Mucosa of descending colon (tissue), 3 donors: ENCODE results near the gene EPS8L3. TPM values are rescaled to one million over a fixed set of nuclear protein-coding genes. Genes with fewer than 3 reads are reported as not detected.
"Not testable (repeated sequence)": the region's sequence is repeated elsewhere in the genome, so short reads cannot be mapped to it uniquely, and the experiment has no call there.

Source experiments
- ATAC-seq: fragments of 200-7000 bp; cut with Tn5 transposase; one replicate; pipeline ENCODE4 v1.9.1; 2020; ENCODE audit warnings: mild to moderate bottlenecking, moderate library complexity
- DNase-seq, 3 donors: peaks; one replicate each; pipeline ENCODE4 v3.0.0-alpha.2; 2020
- H3K36me3 ChIP-seq: fragments of 200-600 bp; one replicate; pipeline ENCODE4 v1.8.0; 2021; ENCODE audit warnings: low read depth, mild to moderate bottlenecking
- H3K4me1 ChIP-seq: fragments of 200-600 bp; one replicate; pipeline ENCODE4 v1.8.0; 2021; ENCODE audit warnings: low read depth, mild to moderate bottlenecking
- H3K4me3 ChIP-seq: fragments of 200-600 bp; one replicate; pipeline ENCODE4 v1.8.0; 2021; ENCODE audit warnings: mild to moderate bottlenecking
- H3K9me3 ChIP-seq: fragments of 200-600 bp; one replicate; pipeline ENCODE4 v1.8.0; 2021; ENCODE audit warnings: mild to moderate bottlenecking
- intact Hi-C, 2 donors: fragments of 100-400 bp; cut with DNase I in 1 of 2; cut with micrococcal nuclease in 1 of 2; formaldehyde crosslinking; loops; one replicate each; pipeline versions ENCODE4 v1.11.0 to v1.11.1; 2022; cut with DNase I, micrococcal nuclease
- total RNA-seq, 3 donors: library from RNA; stranded (reverse); fragmentation: NEBNext Ultra II Directional in 2 of 3; extraction: Animal tissue kit (Norgen Biotek cat#: 25700) in 2 of 3; gene quantifications; one replicate each; pipeline versions ENCODE4 v1.2.1 to v1.2.4, GENCODE V29; 2021 to 2023
- TF ChIP-seq, protein P1 (sequence below): fragments of 200-600 bp; IDR thresholded peaks from one replicate; pipeline ENCODE4 v1.8.0; 2022; ENCODE audit warnings: antibody characterized with exemption, mild to moderate bottlenecking
- donor health status: DM: no; HTN: no; CAD: no; lungs with moderate emphysema.
- donor health status: DM: no; HTN: no; CAD: no.
- donor health status: DM: no; HTN: yes; CAD: no.

Gene EPS8L3
- total RNA-seq, 3 donors from 2014 or later = 211 to 539 (median 356) TPM

DNA sequence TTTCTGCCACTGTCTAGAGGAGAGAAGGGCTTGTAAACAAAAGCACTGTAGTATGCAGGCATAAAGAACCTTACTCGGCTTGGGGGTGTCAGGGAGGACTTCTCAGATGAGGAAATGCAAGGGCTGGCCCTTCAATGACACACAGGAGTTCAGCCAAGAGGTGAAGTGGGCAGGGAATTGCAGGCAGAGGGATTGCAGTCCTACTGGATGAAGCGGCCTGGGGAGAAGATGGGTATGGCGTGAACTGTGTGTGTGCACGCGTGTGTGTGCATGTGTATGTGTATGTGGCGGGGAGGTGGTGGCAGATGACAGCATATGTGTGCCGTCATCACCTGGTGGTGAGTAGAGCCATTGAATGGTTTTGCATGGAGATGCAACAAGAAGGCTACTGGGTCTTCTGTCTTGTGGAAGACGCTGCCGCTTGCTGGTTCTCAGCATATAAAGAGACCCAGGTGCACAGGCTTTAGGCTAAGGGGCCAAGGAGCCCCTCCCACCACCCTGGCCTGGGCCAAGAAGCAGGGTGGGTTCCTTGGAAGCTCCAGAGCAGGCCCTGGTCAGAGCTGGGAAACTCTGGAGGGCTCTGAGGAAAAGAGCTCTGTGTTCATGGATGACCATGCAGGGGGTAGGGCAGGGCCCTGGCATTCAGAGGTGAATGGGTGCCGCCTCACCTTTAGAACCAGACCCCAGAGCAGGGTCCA, 4.1 kb upstream of the EPS8L3 start:
- intact Hi-C loops = loop anchor here in 1 of 2 donors (10.0 kb wide), 1 partner anchor 223 kb away; the partner anchor contains the start of gene GNAI3
- Histone ChIP-seq H3K36me3 (no peaks in the 10 kb centered on the region), H3K4me1 (peaks cover 25% of the 10 kb centered on the region), H3K4me3 (no peak overlapping the region), H3K9me3 (no peaks in the 10 kb centered on the region)
- no peak for ATAC-seq
- DNase-seq = peak; percentile 4 to 26 (median 26)
- TF ChIP-seq, protein P1, sequence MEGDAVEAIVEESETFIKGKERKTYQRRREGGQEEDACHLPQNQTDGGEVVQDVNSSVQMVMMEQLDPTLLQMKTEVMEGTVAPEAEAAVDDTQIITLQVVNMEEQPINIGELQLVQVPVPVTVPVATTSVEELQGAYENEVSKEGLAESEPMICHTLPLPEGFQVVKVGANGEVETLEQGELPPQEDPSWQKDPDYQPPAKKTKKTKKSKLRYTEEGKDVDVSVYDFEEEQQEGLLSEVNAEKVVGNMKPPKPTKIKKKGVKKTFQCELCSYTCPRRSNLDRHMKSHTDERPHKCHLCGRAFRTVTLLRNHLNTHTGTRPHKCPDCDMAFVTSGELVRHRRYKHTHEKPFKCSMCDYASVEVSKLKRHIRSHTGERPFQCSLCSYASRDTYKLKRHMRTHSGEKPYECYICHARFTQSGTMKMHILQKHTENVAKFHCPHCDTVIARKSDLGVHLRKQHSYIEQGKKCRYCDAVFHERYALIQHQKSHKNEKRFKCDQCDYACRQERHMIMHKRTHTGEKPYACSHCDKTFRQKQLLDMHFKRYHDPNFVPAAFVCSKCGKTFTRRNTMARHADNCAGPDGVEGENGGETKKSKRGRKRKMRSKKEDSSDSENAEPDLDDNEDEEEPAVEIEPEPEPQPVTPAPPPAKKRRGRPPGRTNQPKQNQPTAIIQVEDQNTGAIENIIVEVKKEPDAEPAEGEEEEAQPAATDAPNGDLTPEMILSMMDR = no peak

DNA sequence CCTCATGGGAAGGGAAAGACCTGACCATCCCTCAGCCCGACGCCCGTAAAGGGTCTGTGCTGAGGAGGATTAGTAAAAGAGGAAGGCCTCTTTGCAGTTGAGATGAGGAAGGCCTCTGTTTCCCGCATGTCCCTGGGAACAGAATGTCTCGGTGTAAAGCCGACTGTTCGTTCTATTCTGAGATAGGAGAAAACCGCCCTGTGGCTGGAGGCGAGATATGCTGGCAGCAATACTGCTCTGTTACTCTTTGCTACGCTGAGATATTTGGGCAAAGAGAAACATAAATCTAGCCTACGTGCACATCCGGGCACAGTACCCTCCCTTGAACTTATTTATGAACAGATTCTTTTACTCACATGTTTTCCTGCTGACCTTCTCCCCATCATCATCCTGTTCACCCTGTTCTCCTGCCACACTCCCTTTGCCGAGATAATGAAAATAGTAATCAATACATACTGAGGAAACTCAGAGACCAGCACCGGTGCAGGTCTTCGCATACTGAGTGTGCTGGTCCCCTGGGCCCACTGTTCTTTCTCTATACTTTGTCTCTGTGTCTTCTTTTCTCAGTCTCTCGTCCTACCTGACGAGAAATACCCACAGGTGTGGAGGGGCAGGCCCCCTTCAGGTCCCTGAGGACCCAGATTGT, 3.4 kb upstream of the EPS8L3 start:
- H3K36me3 ChIP-seq, H3K9me3 ChIP-seq, ATAC-seq, H3K4me3 ChIP-seq: not testable (repeated sequence)
- DNase-seq = peak in 2 of 3 donors; percentile 4 to 8
- intact Hi-C loops = loop anchor here in 1 of 2 donors (10.0 kb wide), 1 partner anchor 222 kb away; the partner anchor contains the start of gene GNAI3
- H3K4me1 ChIP-seq = peaks cover 28% of the 10 kb centered on the region

DNA sequence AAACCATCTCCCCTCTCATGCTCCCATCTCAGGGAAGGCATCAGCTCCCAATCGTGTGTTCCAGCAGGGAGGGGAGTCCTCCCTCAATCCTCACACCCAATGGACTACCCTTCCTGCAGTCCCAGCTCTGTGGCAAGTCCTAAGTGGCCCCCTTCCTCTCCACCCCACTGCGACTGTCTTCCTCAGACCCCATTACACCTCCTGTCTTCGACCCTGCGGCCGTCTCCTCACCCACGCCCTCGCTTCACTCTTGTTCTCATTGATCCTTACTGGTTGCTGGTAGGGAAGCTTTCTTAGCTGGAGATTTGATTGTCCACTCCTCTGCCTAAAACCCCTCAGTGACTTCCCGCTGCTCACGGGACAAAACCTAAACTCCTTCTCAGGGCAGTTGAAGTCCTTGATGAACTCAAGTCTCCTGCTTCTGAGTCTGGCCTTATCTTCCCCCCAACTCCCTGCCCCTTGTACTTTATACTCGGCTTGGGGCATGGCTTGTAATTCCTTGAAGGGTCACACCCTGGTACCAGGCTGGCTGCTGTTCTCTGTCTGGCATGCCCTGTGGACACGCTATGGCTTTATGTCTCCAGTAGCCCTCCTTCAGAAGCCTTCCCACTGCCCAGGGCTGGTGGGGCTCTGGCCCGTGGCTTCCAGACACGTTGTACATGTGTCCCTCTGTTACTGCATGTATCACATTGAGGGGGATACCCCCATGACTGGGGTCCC, 2.3 kb upstream of the EPS8L3 start:
- no peaks in the 10 kb centered on the region for H3K9me3 ChIP-seq
- no peaks in the 10 kb centered on the region for H3K36me3 ChIP-seq
- H3K4me1 ChIP-seq = peaks cover 32% of the 10 kb centered on the region
- no peak overlapping the region for H3K4me3 ChIP-seq
- intact Hi-C loops = loop anchor here in 1 of 2 donors (10.0 kb wide), 1 partner anchor 221 kb away; the partner anchor contains the start of gene GNAI3
- ATAC-seq = peak; percentile 55
- peak; percentile 65 to 81 (median 68) for DNase-seq
- TF ChIP-seq, protein P1 = no peak

DNA sequence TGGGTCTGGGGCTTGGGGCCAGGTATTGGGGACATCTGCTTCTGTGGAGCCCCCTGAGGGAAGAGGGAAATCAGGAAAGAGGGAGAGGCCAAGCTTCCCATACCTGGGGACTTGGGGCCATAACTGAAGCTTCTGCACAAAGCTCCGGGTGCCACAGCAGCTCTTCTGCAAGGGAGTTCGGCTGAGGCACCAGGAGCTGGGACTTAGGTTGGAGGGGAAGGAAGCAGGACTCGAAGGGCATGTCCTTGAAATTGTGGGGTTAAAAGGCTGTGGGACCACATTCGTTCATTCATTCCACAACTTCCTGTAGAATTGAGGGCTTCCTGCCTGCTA, 1.7 kb upstream of the EPS8L3 start:
- H3K4me3 ChIP-seq = no peak overlapping the region
- DNase-seq = peak in 2 of 3 donors; percentile 8 to 22
- no peaks in the 10 kb centered on the region for H3K36me3 ChIP-seq
- intact Hi-C loops = loop anchor here in 1 of 2 donors (10.0 kb wide), 1 partner anchor 221 kb away; the partner anchor contains the start of gene GNAI3
- TF ChIP-seq, protein P1 = no peak
- no peak for ATAC-seq
- no peaks in the 10 kb centered on the region for H3K9me3 ChIP-seq
- H3K4me1 ChIP-seq = peaks cover 32% of the 10 kb centered on the region

DNA sequence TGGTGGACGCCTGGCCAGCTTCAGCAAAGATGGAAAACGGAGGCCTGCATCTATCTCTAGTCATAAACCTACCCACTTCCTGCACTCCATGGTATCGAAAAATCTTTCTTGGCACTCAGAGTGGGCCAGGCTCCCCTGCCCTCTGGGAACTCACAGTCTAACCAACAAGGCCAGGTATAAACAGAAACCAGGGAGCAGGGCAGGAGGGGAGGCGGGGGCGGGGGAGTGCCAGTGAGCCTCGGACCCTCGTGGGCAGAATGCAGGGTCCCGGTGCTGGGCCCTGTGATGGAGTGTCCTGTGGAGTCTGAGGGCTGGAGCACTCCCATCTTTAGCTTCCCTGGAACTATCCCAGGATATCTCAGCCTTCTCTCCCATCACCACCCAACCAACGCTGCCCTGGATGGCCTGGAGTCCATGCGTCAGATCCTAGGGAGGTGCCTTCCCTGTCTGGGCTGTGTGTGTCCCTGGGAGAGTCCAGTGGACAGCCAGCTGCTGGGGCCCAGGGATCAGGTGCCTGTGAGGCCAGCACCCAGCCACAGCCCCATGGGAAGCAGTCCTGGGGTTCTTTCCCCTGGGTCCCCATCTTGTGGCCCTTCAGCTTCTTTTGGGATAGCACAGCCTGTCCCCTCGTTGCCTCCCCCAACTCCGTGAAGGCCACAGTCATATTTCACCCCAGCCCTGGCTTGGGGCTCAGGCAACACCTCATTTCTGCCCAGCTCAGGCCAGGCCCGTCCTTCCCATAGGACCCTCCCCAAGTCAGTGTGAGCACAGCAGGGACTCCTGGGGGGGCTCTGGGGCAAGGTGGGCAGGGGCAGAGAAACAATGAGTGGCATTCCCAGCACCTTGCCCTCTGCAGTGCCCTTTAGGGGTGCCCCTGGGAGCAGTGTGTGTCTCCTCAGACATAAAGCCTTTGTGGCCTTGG, 1.1 kb upstream of the EPS8L3 start:
- ATAC-seq = peak; percentile 2
- DNase-seq = peak; percentile 19 to 53 (median 45)

More for the DNA sequence above, 1.1 kb upstream of the EPS8L3 start:
- peaks cover 32% of the 10 kb centered on the region for H3K4me1 ChIP-seq
- H3K4me3 ChIP-seq = no peak overlapping the region
- H3K9me3 ChIP-seq = no peaks in the 10 kb centered on the region
- intact Hi-C loops = loop anchor here in 1 of 2 donors (10.0 kb wide), 1 partner anchor 220 kb away; the partner anchor contains the start of gene GNAI3
- TF ChIP-seq, protein P1 = no peak
- H3K36me3 ChIP-seq = no peaks in the 10 kb centered on the region
